Common myeloid progenitor, CD34-positive (primary cell): ENCODE data around the gene OR2A12.

ENCODE experiments used
- CTCF ChIA-PET: fragments of 350-600 bp; sonication (Branson Sonifier 250); formaldehyde crosslinking; loops from one replicate; lab custom pipeline; 2021; ENCODE audit warnings: antibody characterized with exemption; lab: Charles Lee
- POLR2A ChIA-PET: fragments of 350-600 bp; sonication (Branson Sonifier 250); formaldehyde crosslinking; loops from one replicate; lab custom pipeline; 2021; ENCODE audit warnings: antibody characterized with exemption; lab: Charles Lee
- DNase-seq, 3 donors: peaks; one replicate each; pipeline versions ENCODE4 v3.0.0 to v3.0.0-alpha.2; 2013
- H3K27ac ChIP-seq, 2 experiments: 1 replicate in 1 of 2; 2 replicates in 1 of 2; pipeline ENCODE4 v1.7.0; 2013; ENCODE audit warnings: inconsistent platforms in 2 of 2, low read length in 2 of 2, mild to moderate bottlenecking in 2 of 2, low read depth in 1 of 2, moderate library complexity in 1 of 2; ENCODE audit not compliant: severe bottlenecking in 2 of 2, insufficient read depth in 1 of 2, poor library complexity in 1 of 2
- H3K27me3 ChIP-seq, 5 experiments: replicated peaks in 2 of 5; 1 replicate in 3 of 5; 2 replicates in 2 of 5; pipeline versions ENCODE4 v1.6.1 to v1.7.0; 2013; ENCODE audit warnings: low read length in 4 of 5, mild to moderate bottlenecking in 2 of 5, moderate library complexity in 2 of 5, inconsistent platforms in 1 of 5; ENCODE audit not compliant: insufficient read depth in 5 of 5, control insufficient read depth in 4 of 5
- H3K36me3 ChIP-seq, 4 experiments: 1 replicate in 2 of 4; 2 replicates in 2 of 4; pipeline versions ENCODE4 v1.6.1 to v1.7.0; 2013; ENCODE audit warnings: low read length in 3 of 4, control low read depth in 1 of 4, mild to moderate bottlenecking in 1 of 4; ENCODE audit not compliant: control insufficient read depth in 4 of 4, insufficient read depth in 4 of 4
- H3K4me1 ChIP-seq, 4 experiments: 1 replicate in 3 of 4; 2 replicates in 1 of 4; pipeline versions ENCODE4 v1.6.1 to v1.7.1; 2013; ENCODE audit warnings: low read length in 3 of 4, mild to moderate bottlenecking in 3 of 4, control low read depth in 1 of 4, inconsistent platforms in 1 of 4, moderate library complexity in 1 of 4; ENCODE audit not compliant: control insufficient read depth in 4 of 4, insufficient read depth in 4 of 4; ENCODE audit errors: control extremely low read depth in 1 of 4
- H3K4me3 ChIP-seq, 7 experiments: 1 replicate in 4 of 7; 2 replicates in 3 of 7; pipeline versions ENCODE4 v1.5.1 to v1.7.0; 2013; ENCODE audit warnings: mild to moderate bottlenecking in 7 of 7, low read length in 6 of 7, moderate library complexity in 6 of 7, inconsistent platforms in 2 of 7, low read depth in 2 of 7, control low read depth in 1 of 7; ENCODE audit not compliant: insufficient read depth in 4 of 7, control insufficient read depth in 1 of 7; ENCODE audit errors: extremely low read depth in 1 of 7
- H3K9me3 ChIP-seq, 5 experiments: 1 replicate in 4 of 5; 2 replicates in 1 of 5; pipeline versions ENCODE4 v1.6.1 to v1.7.1; 2013; ENCODE audit warnings: low read length in 4 of 5, mild to moderate bottlenecking in 2 of 5, inconsistent platforms in 1 of 5, low read depth in 1 of 5, moderate library complexity in 1 of 5; ENCODE audit not compliant: control insufficient read depth in 4 of 5, insufficient read depth in 2 of 5; ENCODE audit errors: control extremely low read depth in 1 of 5
- WGBS: methylation state at CpG from one replicate; pipeline ENCODE4 v1.1.5; 2013; ENCODE audit not compliant: insufficient coverage; 5-methylcytosine and 5-hydroxymethylcytosine counted together

OR2A12 gene

GRCh38 chr7:144087230-144087629, 1.2 kb downstream of the OR2A12 start:
- Histone ChIP-seq H3K9me3 (no peaks in the 10 kb centered on the region), H3K27me3 (no peaks in the 10 kb centered on the region), H3K4me3 (no peak overlapping the region), H3K27ac (no peak overlapping the region), H3K4me1 (no peaks in the 10 kb centered on the region), H3K36me3 (no peaks in the 10 kb centered on the region)
- POLR2A ChIA-PET, result no interaction called here
- WGBS, result no CpG with 5 or more reads among the region's 1 CpG
- CTCF ChIA-PET, result no interaction called here
- DNase-seq, result no peak

DNA sequence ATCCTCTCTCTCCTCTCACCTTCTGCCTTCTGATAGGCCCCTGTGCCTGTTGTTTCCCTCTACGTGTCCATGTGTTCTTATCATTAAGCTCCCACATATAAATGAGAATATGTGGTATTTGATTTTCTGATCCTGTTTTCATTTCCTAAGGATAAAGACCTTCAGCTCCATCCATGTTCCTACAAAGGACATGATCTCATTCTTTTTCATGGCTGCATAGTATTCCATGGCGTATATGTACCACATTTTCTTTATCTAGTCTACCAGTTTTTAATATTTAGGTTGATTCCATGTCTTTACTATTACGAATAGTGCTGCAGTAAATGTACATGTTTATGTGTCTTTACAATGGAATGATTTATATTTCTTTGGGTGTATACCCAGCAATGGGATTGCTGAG, 4.6 kb downstream of the OR2A12 start:
- Histone ChIP-seq H3K27me3 (no peaks in the 10 kb centered on the region), H3K27ac (no peak overlapping the region), H3K36me3 (no peaks in the 10 kb centered on the region), H3K4me1 (no peaks in the 10 kb centered on the region), H3K4me3 (no peak overlapping the region), H3K9me3 (no peaks in the 10 kb centered on the region)
- ChIA-PET CTCF (no interaction called here), POLR2A (no interaction called here)
- 100% methylated on average over 1 of the region's 3 CpGs for WGBS
- no peak for DNase-seq

GRCh38 chr7:144098776-144099175, 12.7 kb downstream of the OR2A12 start:
- H3K27ac ChIP-seq, result no peak overlapping the region
- POLR2A ChIA-PET, result no interaction called here
- H3K4me1 ChIP-seq, result no peaks in the 10 kb centered on the region
- DNase-seq, result no peak
- CTCF ChIA-PET, result no interaction called here
- no peaks in the 10 kb centered on the region for H3K36me3 ChIP-seq
- H3K27me3 ChIP-seq, result no peaks in the 10 kb centered on the region
- no peaks in the 10 kb centered on the region for H3K9me3 ChIP-seq
- no peak overlapping the region for H3K4me3 ChIP-seq

- CTCF ChIA-PET, result no interaction called here
- H3K27me3 ChIP-seq, result no peaks in the 10 kb centered on the region
- POLR2A ChIA-PET, result no interaction called here
- H3K4me3 ChIP-seq, result no peak overlapping the region
- no peak overlapping the region for H3K27ac ChIP-seq
- 100% methylated on average over 1 of the region's 3 CpGs for WGBS
- no peaks in the 10 kb centered on the region for H3K36me3 ChIP-seq
- no peaks in the 10 kb centered on the region for H3K4me1 ChIP-seq
- no peak for DNase-seq
- no peaks in the 10 kb centered on the region for H3K9me3 ChIP-seq
Measured at GRCh38 chr7:144100607-144101006, 14.5 kb downstream of the OR2A12 start.

DNA sequence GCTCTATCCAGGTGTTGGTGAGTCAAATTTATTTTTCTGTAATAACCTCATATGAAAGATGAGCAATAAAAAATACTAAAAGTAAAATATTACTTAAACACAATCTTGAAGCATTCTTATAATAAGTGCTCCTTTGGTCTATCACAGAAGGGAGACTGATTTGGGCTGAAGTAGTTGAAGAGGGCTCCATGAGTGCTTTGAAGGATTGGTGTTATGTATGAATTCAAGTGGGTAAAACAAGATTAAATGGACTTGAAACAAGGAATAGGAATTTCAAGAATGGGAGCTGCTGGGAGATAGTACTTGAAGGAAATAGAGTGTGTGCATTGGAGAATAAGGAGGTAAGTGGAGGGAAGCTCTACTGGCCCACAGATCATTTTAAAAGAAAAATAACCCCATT, 16.0 kb downstream of the OR2A12 start:
- Histone ChIP-seq H3K9me3 (no peaks in the 10 kb centered on the region), H3K36me3 (no peaks in the 10 kb centered on the region), H3K27me3 (no peaks in the 10 kb centered on the region), H3K4me1 (no peaks in the 10 kb centered on the region), H3K27ac (no peak overlapping the region), H3K4me3 (no peak overlapping the region)
- CTCF ChIA-PET, result no interaction called here
- no peak for DNase-seq
- POLR2A ChIA-PET, result no interaction called here

DNA sequence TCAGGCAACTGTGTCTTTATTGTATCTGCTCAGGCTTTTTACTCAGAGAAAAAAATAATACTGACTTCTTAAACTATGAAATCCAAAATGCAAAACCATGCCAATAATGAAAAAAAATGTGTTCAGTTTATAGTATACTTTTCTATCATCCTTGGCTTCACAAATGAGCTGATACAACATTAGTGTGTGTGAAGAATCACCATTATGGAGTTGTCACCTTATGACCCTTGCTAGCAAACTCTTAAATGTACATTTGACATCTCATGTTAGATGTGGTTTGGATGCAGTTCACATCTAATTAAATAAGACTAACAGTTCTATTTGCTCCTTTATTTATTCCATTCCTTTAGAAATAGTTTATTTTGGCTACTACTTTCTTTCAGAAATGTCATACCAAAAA, 19.1 kb downstream of the OR2A12 start:
- no peak for DNase-seq
- Histone ChIP-seq H3K27ac (no peak overlapping the region), H3K4me1 (no peaks in the 10 kb centered on the region), H3K36me3 (no peaks in the 10 kb centered on the region), H3K4me3 (no peak overlapping the region), H3K27me3 (no peaks in the 10 kb centered on the region), H3K9me3 (no peaks in the 10 kb centered on the region)
- POLR2A ChIA-PET, result no interaction called here
- CTCF ChIA-PET, result no interaction called here

DNA sequence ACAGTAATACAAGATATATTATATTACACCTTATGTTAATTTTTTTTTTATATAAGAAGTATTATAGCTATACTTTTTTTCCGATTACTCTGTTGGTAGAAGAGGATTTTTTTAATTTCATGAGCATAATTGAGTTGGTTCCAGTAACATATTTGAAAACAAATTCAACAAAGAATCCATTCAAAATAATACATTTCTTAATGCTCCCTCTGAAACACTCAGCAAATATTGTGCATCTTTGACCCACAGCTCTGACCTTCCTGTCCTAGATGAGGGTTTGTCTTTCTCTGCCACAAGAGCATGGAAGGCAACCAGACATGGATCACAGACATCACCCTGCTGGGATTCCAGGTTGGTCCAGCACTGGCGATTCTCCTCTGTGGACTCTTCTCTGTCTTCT, 23.2 kb downstream of the OR2A12 start, which contains the start of gene OR2A2:
TSS of gene OR2A2 (plus strand) at position 301 of the 400 bp plus-strand sequence. CDS start at position 301, 0 bp downstream.
- CTCF ChIA-PET, result no interaction called here

More for the DNA sequence above, 23.2 kb downstream of the OR2A12 start, which contains the start of gene OR2A2:
- Histone ChIP-seq H3K27ac (no peak within 1 kb of the TSS), H3K9me3 (no peaks in the 10 kb centered on the region), H3K4me1 (no peaks in the 10 kb centered on the region), H3K4me3 (no peak within 1 kb of the TSS), H3K27me3 (no peaks in the 10 kb centered on the region), H3K36me3 (no peaks in the 10 kb centered on the region)
- no peak for DNase-seq
- WGBS, result 100% methylated on average over 1 of the region's 2 CpGs
- POLR2A ChIA-PET, result no interaction called here
